A549 treated with ZK216348 at 1 μM for 4 hours (cell line): ENCODE measurements around the gene TUBB1. TPM values are rescaled to one million over a fixed set of nuclear protein-coding genes. Genes with fewer than 3 reads are reported as not detected.

Experiments
- total RNA-seq: library from RNA; stranded (reverse); fragments of 200-300 nt; extraction: Qiagen RNA extraction; gene quantifications from 5 replicates; pipeline ENCODE4 v1.2.3, GENCODE V29; 2022; ENCODE audit warnings: low read depth

The TUBB1 gene
- not detected in 5 replicates for total RNA-seq

GRCh38 chr20:59019217-59019616 lies at the start of gene TUBB1:
Gene TUBB1 (plus strand): TSS chr20:59019429. CDS start chr20:59019523, 94 bp downstream.

GRCh38 chr20:58980711-58981627 lies 38.3 kb upstream of the TUBB1 start, which contains the start of gene NELFCD:
Gene NELFCD (plus strand): TSS chr20:58981256. CDS start chr20:58981310, 54 bp downstream.

GRCh38 chr20:59006864-59007664 lies 12.2 kb upstream of the TUBB1 start, which contains the start of gene CTSZ:
Gene CTSZ (minus strand): TSS chr20:59007254. CDS start chr20:59007128, 126 bp downstream.

GRCh38 chr20:59032023-59032712 lies 12.9 kb downstream of the TUBB1 start, which contains the start of gene ATP5F1E:
Gene ATP5F1E (minus strand): TSS chr20:59032335. CDS start chr20:59032251, 84 bp downstream.

GRCh38 chr20:59042151-59042795 lies 23.0 kb downstream of the TUBB1 start, which contains the start of gene PRELID3B:
Gene PRELID3B (minus strand): TSS chr20:59042786. CDS start chr20:59042730, 56 bp downstream.

Other genes starting within 250 kb of the TUBB1 start
- gene GNAS-AS1, start 168.5 kb upstream of the TUBB1 start, total RNA-seq, result not detected in 5 replicates
- 611 to 774 TPM (median 699 TPM) in 5 replicates for gene GNAS, start 166.7 kb upstream of the TUBB1 start, total RNA-seq
- 41.1 to 49.6 TPM (median 46.2 TPM) in 5 replicates for gene NELFCD, start 38.2 kb upstream of the TUBB1 start, total RNA-seq
- 131 to 201 TPM (median 187 TPM) in 5 replicates for gene CTSZ, start 12.2 kb upstream of the TUBB1 start, total RNA-seq
- gene ATP5F1E, start 12.9 kb downstream of the TUBB1 start, total RNA-seq, result 83.2 to 171 TPM (median 93.9 TPM) in 5 replicates
- gene PRELID3B, start 23.4 kb downstream of the TUBB1 start, total RNA-seq, result 47.8 to 88.5 TPM (median 63.0 TPM) in 5 replicates
- not detected in 5 replicates for gene ZNF831, start 144.4 kb downstream of the TUBB1 start, total RNA-seq